B cell (primary cell): ENCODE data around the gene P2RX5.

Experiments
- EZH2 ChIP-seq: IDR thresholded peaks from 2 replicates; pipeline ENCODE4 v1.6.1; 2012; ENCODE audit warnings: borderline replicate concordance, low read depth, mild to moderate bottlenecking, moderate library complexity, low read length; ENCODE audit not compliant: insufficient read depth, poor library complexity, severe bottlenecking
- TF ChIP-seq, protein P1 (sequence below): fragments of 200-600 bp; IDR thresholded peaks from one replicate; pipeline ENCODE4 v1.8.0; 2022; ENCODE audit warnings: antibody characterized with exemption, mild to moderate bottlenecking

DNA sequence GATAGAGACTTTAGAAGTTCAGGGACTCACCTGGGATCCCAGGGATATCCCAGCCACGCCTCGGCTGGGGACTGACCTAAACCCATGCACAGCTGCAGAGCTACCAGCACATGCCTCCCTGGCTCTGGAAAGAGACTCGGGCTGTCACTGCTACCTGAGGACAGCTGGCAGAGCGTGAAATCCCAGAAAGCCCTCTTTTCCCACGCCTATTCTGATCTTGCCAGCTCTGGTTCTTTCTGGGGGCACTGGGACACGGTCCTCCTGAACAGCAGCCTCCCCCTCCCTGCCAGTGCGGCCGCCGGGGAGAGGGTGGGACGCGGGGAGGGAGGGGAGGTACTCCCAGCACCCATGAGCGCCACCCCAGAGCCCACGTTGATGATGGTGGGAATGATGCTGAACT lies 10.8 kb downstream of the P2RX5 start:
- TF ChIP-seq EZH2: no peak
- TF ChIP-seq, protein P1, sequence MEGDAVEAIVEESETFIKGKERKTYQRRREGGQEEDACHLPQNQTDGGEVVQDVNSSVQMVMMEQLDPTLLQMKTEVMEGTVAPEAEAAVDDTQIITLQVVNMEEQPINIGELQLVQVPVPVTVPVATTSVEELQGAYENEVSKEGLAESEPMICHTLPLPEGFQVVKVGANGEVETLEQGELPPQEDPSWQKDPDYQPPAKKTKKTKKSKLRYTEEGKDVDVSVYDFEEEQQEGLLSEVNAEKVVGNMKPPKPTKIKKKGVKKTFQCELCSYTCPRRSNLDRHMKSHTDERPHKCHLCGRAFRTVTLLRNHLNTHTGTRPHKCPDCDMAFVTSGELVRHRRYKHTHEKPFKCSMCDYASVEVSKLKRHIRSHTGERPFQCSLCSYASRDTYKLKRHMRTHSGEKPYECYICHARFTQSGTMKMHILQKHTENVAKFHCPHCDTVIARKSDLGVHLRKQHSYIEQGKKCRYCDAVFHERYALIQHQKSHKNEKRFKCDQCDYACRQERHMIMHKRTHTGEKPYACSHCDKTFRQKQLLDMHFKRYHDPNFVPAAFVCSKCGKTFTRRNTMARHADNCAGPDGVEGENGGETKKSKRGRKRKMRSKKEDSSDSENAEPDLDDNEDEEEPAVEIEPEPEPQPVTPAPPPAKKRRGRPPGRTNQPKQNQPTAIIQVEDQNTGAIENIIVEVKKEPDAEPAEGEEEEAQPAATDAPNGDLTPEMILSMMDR: no peak
